DMS 273 treated with DMSO at 0.1 percent for 48 hours (cell line): ENCODE measurements around the gene TFDP1.
A peak's percentile ranks its signal among the peaks of the same experiment; 100 is the strongest.
"Not testable (repeated sequence)": the region's sequence is repeated elsewhere in the genome, so short reads cannot be mapped to it uniquely, and the experiment has no call there.

Experiments used
- DNase-seq: peaks from one replicate; lab custom pipeline; 2025; lab: John Stamatoyannopoulos, UW

TFDP1 gene

DNA sequence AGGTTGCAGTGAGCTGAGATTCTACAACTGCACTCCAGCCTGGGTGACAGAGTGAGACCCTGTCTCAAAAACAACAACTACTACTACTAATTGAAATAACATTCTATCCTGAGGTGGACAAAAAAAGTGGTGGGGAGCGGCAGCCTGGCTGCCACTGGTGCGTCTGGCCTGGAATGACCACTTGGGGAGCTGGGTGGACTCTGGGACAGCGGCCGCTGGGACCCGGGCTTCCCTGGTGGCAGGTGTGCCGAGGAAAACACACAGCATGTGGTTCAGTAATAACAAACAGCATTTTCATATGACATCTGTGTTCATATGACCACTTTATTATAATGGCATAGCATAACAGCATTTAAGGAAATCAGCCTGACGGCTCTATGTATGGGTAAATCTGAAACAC lies 33.9 kb downstream of the TFDP1 start:
- DNase-seq: no peak

DNA sequence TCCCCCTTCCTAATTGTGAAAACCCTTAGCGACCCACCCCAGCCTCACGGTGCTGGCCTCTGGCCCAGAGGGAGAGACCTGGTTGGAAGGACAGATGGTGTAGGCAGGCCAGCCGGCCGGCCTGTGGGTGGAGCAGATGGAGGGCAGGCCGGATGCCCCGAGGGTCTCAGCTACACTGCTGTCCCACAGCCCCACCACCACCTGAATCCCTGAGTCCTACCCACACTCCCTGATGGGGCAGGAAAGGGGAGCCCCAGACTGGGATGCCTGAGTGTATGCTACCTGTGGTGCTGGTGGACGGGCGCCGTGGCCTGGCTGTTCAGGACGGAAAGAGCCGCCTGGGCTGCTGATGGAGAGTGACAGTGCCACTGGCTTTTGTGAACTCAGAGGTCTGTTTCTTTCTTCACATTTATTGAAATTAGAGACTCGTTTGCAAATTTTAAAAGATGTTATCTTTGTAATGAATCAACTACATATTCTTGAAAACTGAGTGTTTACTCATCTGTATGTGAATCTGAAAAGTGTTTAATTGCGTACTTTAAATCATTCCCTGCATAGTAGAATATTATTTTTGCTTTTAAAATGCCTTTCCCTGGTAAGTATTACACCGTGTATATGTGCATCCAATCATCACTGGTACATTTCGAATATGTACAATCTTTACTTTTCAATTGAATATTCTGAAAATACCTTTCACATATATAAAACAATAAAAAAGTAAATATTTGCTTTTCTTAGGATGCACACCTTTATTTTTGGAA lies 35.7 kb downstream of the TFDP1 start:
- DNase-seq: peak; percentile 15

DNA sequence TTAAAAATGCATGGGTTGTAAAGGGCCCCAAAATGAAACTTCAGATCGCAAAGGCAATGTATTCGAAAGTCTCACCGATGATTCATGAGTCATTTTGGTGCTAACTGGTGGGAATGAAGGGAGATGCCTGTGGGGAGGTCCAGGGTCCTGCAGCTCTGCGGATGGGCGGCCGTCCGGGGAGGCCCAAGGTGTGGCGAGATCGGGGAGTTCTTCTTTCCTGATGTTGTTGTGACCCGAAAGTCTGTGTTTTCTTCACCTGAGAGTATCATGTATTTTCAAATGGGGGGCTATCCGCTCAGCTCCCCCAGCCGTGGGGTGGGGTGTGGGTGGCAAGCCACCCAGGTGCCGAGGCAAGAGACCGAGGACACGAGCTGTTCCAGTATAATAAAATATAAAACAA lies 36.5 kb downstream of the TFDP1 start:
- no peak for DNase-seq

DNA sequence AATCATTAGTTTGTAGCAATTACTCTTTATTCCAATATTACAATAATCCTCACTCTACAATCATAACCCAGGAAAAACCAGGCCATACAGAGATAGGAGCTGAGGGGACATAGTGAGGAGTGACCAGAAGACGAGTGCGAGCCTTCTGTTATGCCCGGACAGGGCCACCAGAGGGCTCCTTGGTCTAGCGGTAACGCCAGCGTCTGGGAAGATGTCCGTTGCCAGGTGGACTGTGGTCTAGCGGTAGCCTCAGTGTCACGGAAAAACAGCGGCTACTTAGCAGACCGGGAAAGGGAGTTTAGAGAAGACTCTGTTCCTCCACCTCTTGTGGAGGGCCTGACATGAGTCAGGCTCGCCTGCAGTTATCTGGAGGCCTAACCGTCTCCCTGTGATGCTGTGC lies 36.9 kb downstream of the TFDP1 start:
- DNase-seq: not testable (repeated sequence)

- DNase-seq: not testable (repeated sequence)
Observed at GRCh38 chr13:113621986-113622550, 37.5 kb downstream of the TFDP1 start.

DNA sequence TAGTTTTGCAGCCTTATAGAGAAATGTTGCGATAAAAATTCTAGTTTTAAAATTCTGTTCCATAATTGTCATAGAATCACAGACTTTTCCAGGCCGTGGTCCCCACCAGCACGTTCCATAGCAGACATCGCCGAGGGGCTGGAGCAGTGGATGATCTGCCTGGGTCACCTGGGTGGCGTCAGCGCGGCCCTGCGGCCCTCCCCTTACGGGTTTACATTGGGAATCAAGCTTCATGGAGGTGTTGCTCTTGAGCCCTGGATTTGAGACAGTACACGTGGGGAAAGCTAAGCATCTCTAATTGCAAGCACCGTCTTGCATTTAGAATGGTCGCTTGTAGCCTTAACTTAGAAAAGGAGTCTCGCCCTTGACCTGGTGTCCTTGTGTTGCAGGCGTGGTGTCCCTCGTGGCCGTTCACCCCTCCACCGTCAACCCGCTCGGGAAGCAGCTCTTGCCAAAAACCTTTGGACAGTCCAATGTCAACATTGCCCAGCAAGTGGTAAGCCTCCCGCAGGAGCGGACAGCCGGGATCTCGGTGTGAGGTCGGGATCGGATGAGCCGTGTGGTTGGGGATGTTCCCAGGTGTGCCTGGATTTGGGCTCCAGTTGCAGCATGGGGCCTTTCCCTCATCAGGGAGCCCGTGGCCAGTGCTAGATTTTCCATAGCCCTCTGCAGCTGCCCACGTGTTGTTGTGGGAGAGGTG lies 38.4 kb downstream of the TFDP1 start:
- no peak for DNase-seq

GRCh38 chr13:113623491-113624234 lies 39.1 kb downstream of the TFDP1 start:
- DNase-seq: no peak

DNA sequence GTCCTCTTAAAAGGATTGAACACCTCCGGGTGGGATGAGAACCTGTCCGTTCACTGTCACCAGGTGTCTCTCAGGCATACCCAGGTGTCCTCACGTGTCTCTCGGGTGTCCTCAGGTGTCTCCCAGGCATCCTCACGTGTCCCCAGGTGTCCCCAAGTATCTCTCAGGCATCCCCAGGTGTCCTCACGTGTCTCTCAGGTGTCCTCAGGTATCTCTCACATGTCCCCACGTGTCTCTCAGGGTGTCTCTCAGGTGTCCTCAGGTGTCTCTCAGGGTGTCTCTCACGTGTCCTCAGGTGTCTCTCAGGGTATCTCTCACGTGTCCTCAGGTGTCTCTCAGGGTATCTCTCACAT lies 39.7 kb downstream of the TFDP1 start:
- DNase-seq: no peak

GRCh38 chr13:113624640-113625304 lies 40.2 kb downstream of the TFDP1 start:
- DNase-seq: not testable (repeated sequence)

GRCh38 chr13:113625965-113626721 lies 41.6 kb downstream of the TFDP1 start:
- DNase-seq: no peak

DNA sequence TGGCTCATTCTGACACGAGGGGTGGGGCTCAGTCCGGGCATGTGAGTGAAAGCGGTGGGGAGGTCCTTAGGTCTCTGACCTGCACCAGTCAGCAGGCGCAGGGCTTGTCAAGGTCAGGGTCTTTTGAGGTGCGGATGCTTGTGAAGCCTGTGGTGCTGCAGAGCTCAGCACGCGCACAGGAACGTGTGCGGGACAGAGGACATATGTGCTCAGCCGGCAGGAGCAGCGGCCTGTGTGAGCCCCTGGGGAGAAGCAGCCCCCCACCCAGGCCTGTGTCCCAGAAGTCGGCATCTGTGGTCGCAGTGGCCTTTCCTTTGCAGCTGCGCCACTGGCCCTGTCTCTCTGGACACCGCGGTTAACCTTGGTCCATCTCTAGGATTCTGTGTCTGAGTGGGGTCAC lies 42.6 kb downstream of the TFDP1 start:
- DNase-seq: no peak

DNA sequence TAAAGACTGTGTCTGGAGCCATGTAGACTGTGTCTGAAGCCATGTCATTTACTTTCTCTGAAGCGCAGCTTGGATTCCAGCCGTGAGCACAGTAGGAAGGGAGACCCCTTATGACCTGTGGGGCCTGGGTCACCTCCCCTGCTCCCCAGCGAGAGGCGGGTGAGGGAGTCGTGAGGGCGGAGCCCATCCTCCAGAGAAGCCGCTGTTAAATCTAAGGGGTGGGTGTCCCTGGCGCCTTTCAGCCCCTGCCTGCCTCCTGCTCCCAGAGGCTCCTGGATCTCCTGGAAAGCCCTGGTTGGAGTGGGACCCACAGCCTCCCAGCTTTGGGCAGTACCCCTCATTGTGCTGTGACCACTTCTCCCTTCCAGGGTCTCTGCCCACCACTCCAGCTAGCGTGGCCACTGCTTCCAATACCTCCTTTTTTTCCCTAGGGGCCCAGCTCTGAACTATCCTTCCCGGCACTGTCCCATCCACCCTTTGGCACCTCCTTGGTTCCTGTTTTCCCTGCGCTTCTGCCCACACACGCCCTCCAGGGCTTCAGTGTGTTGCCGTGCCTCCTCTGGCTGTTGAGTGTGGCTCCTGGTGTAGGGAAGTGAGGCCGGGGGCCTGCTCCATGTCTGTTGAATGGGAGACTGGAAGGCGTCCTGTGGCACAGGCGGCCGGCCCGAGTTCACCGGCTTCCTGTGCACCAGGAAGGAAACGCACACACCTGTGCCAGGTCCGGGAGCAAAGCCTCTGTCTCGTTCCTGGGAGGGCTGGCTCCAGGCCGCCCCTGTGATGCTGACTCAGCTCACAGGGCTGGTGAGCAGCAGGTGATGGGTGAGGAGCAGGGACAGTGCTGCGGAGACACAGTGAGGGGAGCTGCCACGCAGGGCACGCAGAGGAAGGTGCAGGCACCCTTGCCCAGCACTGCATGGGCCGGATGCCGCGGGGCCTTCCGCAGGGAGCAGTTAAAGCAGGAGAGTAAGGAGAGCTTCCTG lies 44.0 kb downstream of the TFDP1 start:
- no peak for DNase-seq

- DNase-seq: no peak
Observed at GRCh38 chr13:113629866-113630265, 45.3 kb downstream of the TFDP1 start.

DNA sequence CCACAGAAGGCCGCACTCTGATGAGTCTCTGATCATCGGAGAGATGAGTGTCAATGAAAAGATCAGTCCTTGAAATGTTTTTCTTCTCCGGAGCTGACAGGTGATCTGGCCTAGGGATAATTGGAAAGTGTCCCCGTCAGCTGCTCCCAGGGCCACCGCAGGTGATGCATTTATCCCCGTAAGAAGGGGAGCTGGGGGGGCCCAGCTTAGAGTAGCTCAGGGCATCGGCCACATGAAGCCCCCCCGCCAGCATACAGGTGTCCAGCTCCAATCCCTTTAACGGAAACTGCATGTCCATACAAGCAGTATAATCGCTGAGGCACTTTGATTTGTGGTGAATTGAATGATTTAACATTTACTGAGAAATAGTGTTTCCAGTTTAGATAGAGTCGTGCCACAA lies 45.7 kb downstream of the TFDP1 start:
- no peak for DNase-seq

DNA sequence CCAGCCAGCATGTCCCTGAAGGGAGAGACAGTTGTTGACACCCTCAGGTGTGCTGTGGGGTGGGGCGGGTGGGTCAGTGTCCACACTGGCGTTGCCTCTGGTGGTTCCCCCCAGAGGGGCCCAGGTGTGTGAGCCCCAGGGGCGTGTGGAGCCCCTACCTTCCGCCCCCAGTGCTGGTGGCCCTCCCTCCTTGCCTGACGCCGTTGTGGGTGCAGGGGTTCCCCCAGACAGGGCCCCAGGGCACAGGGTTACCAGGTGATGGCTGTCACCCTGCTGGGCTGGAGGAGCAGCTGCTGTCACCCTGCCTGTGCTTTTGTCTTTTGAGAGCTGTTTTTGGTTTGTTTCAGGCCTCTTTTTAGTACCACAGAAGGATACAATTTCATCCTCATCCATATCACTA lies 46.3 kb downstream of the TFDP1 start:
- DNase-seq: no peak

DNA sequence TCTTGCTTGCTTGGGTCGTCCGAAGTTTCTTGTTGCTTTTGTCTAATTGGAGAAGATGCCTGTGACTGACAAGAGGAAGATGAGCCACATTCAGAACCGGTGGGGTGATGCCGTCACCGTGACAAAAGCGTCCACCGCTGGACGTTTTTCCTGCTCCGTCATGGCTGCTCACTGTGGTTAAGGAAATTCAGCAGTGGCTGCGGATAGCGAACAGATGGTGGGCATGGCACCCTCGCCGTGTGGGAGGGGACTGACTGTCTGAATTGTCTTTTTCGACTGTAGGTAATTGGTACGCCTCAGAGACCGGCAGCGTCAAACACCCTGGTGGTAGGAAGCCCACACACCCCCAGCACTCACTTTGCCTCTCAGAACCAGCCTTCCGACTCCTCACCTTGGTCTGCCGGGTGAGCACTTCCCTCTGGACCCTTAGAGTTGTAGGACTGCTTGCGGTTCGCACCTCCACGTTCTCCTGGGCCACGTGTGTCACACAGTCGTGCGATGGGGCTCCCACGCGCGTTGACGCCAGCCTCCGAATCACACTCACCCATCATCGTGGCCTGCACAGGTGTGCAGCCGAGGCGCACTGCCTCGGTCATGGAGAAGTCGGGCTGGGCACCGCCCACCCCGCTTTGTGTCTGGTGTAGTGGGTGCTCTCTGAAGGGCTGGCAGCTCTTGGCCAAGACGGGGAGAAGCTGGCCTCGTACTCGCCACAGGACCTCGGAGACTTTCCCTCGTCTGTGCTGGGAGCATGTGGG lies 47.0 kb downstream of the TFDP1 start:
- DNase-seq: no peak

DNA sequence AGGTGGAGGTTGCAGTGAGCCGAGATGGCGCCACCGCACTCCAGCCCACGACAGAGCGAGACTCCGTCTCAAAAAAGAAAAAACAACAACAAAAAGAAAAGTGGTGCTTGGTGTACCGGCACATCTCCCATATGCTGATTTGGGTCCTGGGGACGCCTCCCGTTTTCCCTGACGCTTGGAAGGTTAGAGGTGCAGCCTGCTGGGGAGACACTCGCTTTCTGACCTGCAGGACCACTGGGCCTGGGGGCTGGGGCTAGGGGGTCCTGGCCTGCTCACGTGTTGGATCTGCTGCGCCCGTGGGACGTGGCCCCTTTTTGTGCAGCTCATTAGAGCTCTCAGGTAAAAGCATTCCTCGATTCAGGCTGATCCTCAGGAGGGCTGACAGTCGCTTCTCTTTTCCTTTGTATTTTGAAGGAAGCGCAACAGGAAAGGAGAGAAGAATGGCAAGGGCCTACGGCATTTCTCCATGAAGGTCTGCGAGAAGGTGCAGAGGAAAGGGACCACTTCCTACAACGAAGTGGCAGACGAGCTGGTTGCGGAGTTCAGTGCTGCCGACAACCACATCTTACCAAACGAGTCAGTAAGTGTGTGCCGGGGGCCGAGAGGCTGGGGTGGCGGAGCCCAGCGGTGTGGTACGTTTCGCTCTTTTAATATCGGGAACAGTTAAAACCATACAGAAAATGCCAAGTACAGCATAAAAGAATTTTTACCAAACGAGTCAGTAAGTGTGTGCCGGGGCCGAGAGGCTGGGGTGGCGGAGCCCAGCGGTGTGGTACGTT lies 48.3 kb downstream of the TFDP1 start:
- DNase-seq: no peak

DNA sequence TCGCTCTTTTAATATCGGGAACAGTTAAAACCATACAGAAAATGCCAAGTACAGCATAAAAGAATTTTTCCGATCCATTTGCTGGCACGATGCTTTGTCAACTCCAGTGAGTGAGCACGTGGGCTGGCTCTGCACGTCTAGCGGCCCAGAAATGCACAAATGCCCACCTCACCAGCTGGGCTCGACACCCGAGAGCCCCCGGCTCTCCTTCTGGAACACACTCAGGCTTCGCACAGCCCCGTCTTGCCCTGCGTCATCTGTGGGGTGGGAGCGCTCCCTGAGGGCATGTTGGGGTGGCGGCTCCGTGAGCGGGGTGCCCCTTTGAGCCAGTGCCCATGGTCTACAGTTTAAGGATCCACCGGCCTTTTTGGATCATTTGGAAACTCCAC lies 48.9 kb downstream of the TFDP1 start:
- no peak for DNase-seq
